ENCODE results near the gene HOXD10. TPM values are rescaled to one million over a fixed set of nuclear protein-coding genes. Genes with fewer than 3 reads are reported as not detected.

Gene HOXD10
- total RNA-seq, 1 experiment from 2014 or later, result 88.6 TPM

- TSS peak; percentile 90 for BruUV-seq (replicated peaks)
- Histone ChIP-seq H3K4me3 (ENCODE audit: low read depth, low read length, poor library complexity, severe bottlenecking) (peak overlapping the region; percentile 73), H3K27me3 (replicated peaks; ENCODE audit: insufficient read depth, low read depth, low read length, poor library complexity) (no peaks in the 10 kb centered on the region), H3K9me3 (ENCODE audit: low read depth, low read length, poor library complexity, severe bottlenecking) (no peaks in the 10 kb centered on the region), H3K27ac (ENCODE audit: low read depth, low read length, poor library complexity, severe bottlenecking) (peak overlapping the region; percentile 94), H3K36me3 (ENCODE audit: insufficient read depth, low read length, poor library complexity, severe bottlenecking) (no peaks in the 10 kb centered on the region), H3K4me1 (ENCODE audit: insufficient read depth, low read length, poor library complexity, severe bottlenecking) (peaks cover 29% of the 10 kb centered on the region)
- peak; percentile 28 for DNase-seq (ENCODE audit: low spot score)
- ChIA-PET POLR2A (ENCODE audit: low non-redundant PET) (interaction anchor here (0.6 kb wide), 1 partner anchor 381 kb away, joined by 4 read pairs; no protein-coding TSS in a partner anchor), CTCF (no interaction called here)
- TF ChIP-seq CTCF (conservative IDR thresholded peaks at IDR 0.05; ENCODE audit: low read depth, low read length), result no peak
- TF ChIP-seq EZH2 (IDR thresholded peaks at IDR 0.05; ENCODE audit: borderline replicate concordance, low read depth, low read length, poor library complexity, severe bottlenecking), result no peak
- intact Hi-C loops (cut with micrococcal nuclease; ENCODE audit: unreplicated experiment), result no loop called here
These were observed 13.4 kb upstream of the HOXD10 start for GRCh38 chr2:176103194-176103593.

GRCh38 chr2:176103742-176104315 lies 12.7 kb upstream of the HOXD10 start:
- peaks cover 29% of the 10 kb centered on the region for H3K4me1 ChIP-seq (ENCODE audit: insufficient read depth, low read length, poor library complexity, severe bottlenecking)
- DNase-seq (ENCODE audit: low spot score), result peak; percentile 75
- TF ChIP-seq CTCF (conservative IDR thresholded peaks at IDR 0.05; ENCODE audit: low read depth, low read length) (no peak), EZH2 (IDR thresholded peaks at IDR 0.05; ENCODE audit: borderline replicate concordance, low read depth, low read length, poor library complexity, severe bottlenecking) (no peak)
- intact Hi-C loops (cut with micrococcal nuclease; ENCODE audit: unreplicated experiment), result no loop called here
- H3K27me3 ChIP-seq (replicated peaks; ENCODE audit: insufficient read depth, low read depth, low read length, poor library complexity), result no peaks in the 10 kb centered on the region
- peak overlapping the region; percentile 73 for H3K4me3 ChIP-seq (ENCODE audit: low read depth, low read length, poor library complexity, severe bottlenecking)
- no TSS peak for BruUV-seq (replicated peaks)
- H3K27ac ChIP-seq (ENCODE audit: low read depth, low read length, poor library complexity, severe bottlenecking), result peak overlapping the region; percentile 94
- H3K9me3 ChIP-seq (ENCODE audit: low read depth, low read length, poor library complexity, severe bottlenecking), result no peaks in the 10 kb centered on the region
- ChIA-PET CTCF (interaction anchor here (0.7 kb wide), 2 partner anchors 774 to 988 kb away, joined by 3 to 8 read pairs; no protein-coding TSS in a partner anchor), POLR2A (ENCODE audit: low non-redundant PET) (no interaction called here)
- H3K36me3 ChIP-seq (ENCODE audit: insufficient read depth, low read length, poor library complexity, severe bottlenecking), result peaks cover under 1% of the 10 kb centered on the region

GRCh38 chr2:176104316-176105077 lies 12.1 kb upstream of the HOXD10 start:
- H3K9me3 ChIP-seq (ENCODE audit: low read depth, low read length, poor library complexity, severe bottlenecking), result no peaks in the 10 kb centered on the region
- POLR2A ChIA-PET (ENCODE audit: low non-redundant PET), result interaction anchor here (0.5 to 1.0 kb wide), 2 partner anchors 552 to 1142 kb away, joined by 3 to 17 read pairs; no protein-coding TSS in a partner anchor
- BruUV-seq (replicated peaks), result no TSS peak
- DNase-seq (ENCODE audit: low spot score), result peak; percentile 84
- H3K27ac ChIP-seq (ENCODE audit: low read depth, low read length, poor library complexity, severe bottlenecking), result peak overlapping the region; percentile 94
- intact Hi-C loops (cut with micrococcal nuclease; ENCODE audit: unreplicated experiment), result no loop called here
- H3K4me3 ChIP-seq (ENCODE audit: low read depth, low read length, poor library complexity, severe bottlenecking), result peak overlapping the region; percentile 73
- CTCF ChIA-PET, result interaction anchor here (0.6 to 1.0 kb wide), 5 partner anchors 7 to 987 kb away, joined by 3 to 8 read pairs (median 4); no protein-coding TSS in a partner anchor
- peaks cover 7% of the 10 kb centered on the region for H3K36me3 ChIP-seq (ENCODE audit: insufficient read depth, low read length, poor library complexity, severe bottlenecking)
- no peaks in the 10 kb centered on the region for H3K27me3 ChIP-seq (replicated peaks; ENCODE audit: insufficient read depth, low read depth, low read length, poor library complexity)
- peaks cover 29% of the 10 kb centered on the region for H3K4me1 ChIP-seq (ENCODE audit: insufficient read depth, low read length, poor library complexity, severe bottlenecking)
- TF ChIP-seq CTCF (conservative IDR thresholded peaks at IDR 0.05; ENCODE audit: low read depth, low read length), result peak; percentile 23; the same call in 1 of the 2 replicates
- TF ChIP-seq EZH2 (IDR thresholded peaks at IDR 0.05; ENCODE audit: borderline replicate concordance, low read depth, low read length, poor library complexity, severe bottlenecking), result no peak
